Mesothelial cell of epicardium (in vitro differentiated cells): ENCODE data around the gene GRAP. TPM values are rescaled to one million over a fixed set of nuclear protein-coding genes. Genes with fewer than 3 reads are reported as not detected.
A peak's percentile ranks its signal among the peaks of the same experiment; 100 is the strongest.

Source experiments
- DNase-seq, 2 experiments: peaks; one replicate each; pipeline ENCODE4 v3.0.0; 2021; ENCODE audit warnings: low spot score in 2 of 2; ENCODE audit not compliant: unreplicated experiment in 2 of 2
- H3K27ac Mint-ChIP-seq: 2 replicates; pipeline ENCODE4 v1.8.0; 2021; ENCODE audit warnings: mixed read lengths
- H3K27me3 Mint-ChIP-seq: 2 replicates; pipeline ENCODE4 v1.8.0; 2021; ENCODE audit warnings: low read depth, mixed read lengths
- H3K36me3 Mint-ChIP-seq: 2 replicates; pipeline ENCODE4 v1.8.0; 2021; ENCODE audit warnings: mixed read lengths
- H3K4me1 Mint-ChIP-seq: 2 replicates; pipeline ENCODE4 v1.8.0; 2021; ENCODE audit warnings: mixed read lengths
- H3K4me3 Mint-ChIP-seq: 2 replicates; pipeline ENCODE4 v1.8.0; 2021; ENCODE audit warnings: mild to moderate bottlenecking, moderate library complexity, mixed read lengths
- H3K9me3 Mint-ChIP-seq: 2 replicates; pipeline ENCODE4 v1.8.0; 2021; ENCODE audit warnings: mixed read lengths
- total RNA-seq: library from RNA; stranded (reverse); gene quantifications from 3 replicates; pipeline ENCODE4 v1.2.1, GENCODE V29; 2021
- TF ChIP-seq, protein P1 (sequence below): fragments of 200-600 bp; sonication (generic); IDR thresholded peaks from one replicate; pipeline ENCODE4 v1.5.0; 2021; ENCODE audit warnings: antibody characterized with exemption; ENCODE audit not compliant: unreplicated experiment

The GRAP gene
- total RNA-seq, 1 donor from 2014 or later, result 1.8 TPM

DNA sequence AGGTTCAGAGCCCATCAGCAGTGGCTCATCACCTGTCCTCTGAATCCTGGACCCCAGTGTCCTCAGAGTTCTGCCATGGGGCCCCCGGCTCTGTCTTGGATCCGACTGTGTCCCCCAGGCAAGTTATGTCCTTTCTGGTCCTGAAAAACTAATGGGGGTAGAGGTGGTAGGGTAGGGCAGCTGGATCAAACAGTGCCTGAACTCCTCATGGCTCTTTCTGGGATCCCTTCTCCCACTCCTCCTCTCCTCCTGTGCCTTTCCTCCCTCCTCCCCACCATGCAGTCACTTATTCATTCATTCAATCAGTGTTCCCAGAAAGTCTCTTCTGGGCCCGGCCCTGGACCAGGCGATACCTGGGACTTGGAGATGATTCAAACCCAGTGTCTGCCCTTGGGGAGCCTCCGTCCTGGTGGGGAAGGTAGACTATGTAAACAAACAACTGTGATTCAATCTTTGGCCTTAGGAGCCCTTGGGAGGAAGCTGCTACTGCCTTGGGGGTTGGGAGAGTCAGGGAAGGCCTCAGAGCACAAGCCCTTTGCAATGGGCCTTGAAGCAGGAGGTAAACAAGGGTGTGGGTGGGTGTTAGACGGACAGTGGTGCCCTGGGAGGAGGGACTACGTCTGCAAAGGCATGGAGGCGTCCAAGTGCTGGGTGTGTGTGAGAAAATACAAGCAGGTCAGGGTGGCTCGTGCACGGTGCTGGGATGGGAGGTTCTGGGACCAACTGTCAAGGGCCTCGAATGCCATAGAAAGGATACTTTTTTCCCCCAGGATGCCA, 35.8 kb downstream of the GRAP start:
- H3K27ac Mint-ChIP-seq, result no peak overlapping the region
- no peaks in the 10 kb centered on the region for H3K36me3 Mint-ChIP-seq
- H3K27me3 Mint-ChIP-seq, result no peaks in the 10 kb centered on the region
- DNase-seq, result no peak
- H3K4me3 Mint-ChIP-seq, result no peak overlapping the region
- TF ChIP-seq, protein P1, sequence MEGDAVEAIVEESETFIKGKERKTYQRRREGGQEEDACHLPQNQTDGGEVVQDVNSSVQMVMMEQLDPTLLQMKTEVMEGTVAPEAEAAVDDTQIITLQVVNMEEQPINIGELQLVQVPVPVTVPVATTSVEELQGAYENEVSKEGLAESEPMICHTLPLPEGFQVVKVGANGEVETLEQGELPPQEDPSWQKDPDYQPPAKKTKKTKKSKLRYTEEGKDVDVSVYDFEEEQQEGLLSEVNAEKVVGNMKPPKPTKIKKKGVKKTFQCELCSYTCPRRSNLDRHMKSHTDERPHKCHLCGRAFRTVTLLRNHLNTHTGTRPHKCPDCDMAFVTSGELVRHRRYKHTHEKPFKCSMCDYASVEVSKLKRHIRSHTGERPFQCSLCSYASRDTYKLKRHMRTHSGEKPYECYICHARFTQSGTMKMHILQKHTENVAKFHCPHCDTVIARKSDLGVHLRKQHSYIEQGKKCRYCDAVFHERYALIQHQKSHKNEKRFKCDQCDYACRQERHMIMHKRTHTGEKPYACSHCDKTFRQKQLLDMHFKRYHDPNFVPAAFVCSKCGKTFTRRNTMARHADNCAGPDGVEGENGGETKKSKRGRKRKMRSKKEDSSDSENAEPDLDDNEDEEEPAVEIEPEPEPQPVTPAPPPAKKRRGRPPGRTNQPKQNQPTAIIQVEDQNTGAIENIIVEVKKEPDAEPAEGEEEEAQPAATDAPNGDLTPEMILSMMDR, result no peak
- H3K4me1 Mint-ChIP-seq, result no peaks in the 10 kb centered on the region
- H3K9me3 Mint-ChIP-seq, result peaks cover 4% of the 10 kb centered on the region

DNA sequence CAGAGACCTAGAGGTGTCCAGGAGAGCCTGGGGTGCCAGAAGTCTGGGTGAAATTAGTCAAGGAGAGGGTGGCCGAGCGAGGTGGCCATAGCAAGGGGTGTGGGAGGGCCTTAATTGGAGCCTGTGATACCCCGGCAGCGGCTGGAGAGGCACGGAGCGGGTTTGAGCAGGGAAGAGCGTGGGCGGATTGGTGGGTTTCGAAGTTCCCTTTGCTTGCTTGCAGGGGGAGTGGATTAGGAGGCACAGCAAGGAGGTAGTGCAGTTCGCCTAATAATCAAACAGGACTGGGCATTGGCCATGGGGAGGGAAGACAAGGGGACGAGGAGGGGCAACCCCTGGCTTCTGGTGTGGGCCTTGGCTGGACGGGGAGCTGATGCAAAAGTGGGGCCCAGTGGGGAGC, 36.8 kb downstream of the GRAP start:
- H3K9me3 Mint-ChIP-seq, result peaks cover 4% of the 10 kb centered on the region
- no peaks in the 10 kb centered on the region for H3K4me1 Mint-ChIP-seq
- no peak for DNase-seq
- H3K27me3 Mint-ChIP-seq, result no peaks in the 10 kb centered on the region
- no peaks in the 10 kb centered on the region for H3K36me3 Mint-ChIP-seq
- TF ChIP-seq, protein P1, result no peak
- H3K4me3 Mint-ChIP-seq, result no peak overlapping the region
- H3K27ac Mint-ChIP-seq, result no peak overlapping the region

GRCh38 chr17:19006698-19007097, 40.1 kb downstream of the GRAP start:
- Mint-ChIP-seq H3K27ac (no peak overlapping the region), H3K36me3 (no peaks in the 10 kb centered on the region), H3K4me3 (no peak overlapping the region), H3K9me3 (peaks cover 4% of the 10 kb centered on the region), H3K27me3 (no peaks in the 10 kb centered on the region), H3K4me1 (peaks cover 18% of the 10 kb centered on the region)
- TF ChIP-seq, protein P1, result no peak
- DNase-seq, result no peak

GRCh38 chr17:19005789-19006430, 40.8 kb downstream of the GRAP start:
- Mint-ChIP-seq H3K36me3 (no peaks in the 10 kb centered on the region), H3K4me3 (peak overlapping the region; percentile 64), H3K27me3 (no peaks in the 10 kb centered on the region), H3K4me1 (peaks cover 23% of the 10 kb centered on the region), H3K27ac (no peak overlapping the region), H3K9me3 (peaks cover 4% of the 10 kb centered on the region)
- DNase-seq, result no peak
- TF ChIP-seq, protein P1, result no peak

GRCh38 chr17:19005137-19005773, 41.5 kb downstream of the GRAP start:
- Mint-ChIP-seq H3K4me1 (peaks cover 30% of the 10 kb centered on the region), H3K36me3 (no peaks in the 10 kb centered on the region), H3K4me3 (peak overlapping the region; percentile 64), H3K27me3 (no peaks in the 10 kb centered on the region), H3K9me3 (peaks cover 4% of the 10 kb centered on the region), H3K27ac (no peak overlapping the region)
- TF ChIP-seq, protein P1, result no peak
- no peak for DNase-seq
